GM12892 (cell line): ENCODE results near the gene CEP112.

Experiments used
- POLR2A ChIP-seq: IDR thresholded peaks from 2 replicates; pipeline ENCODE4 v1.6.1; 2011; ENCODE audit warnings: low read depth, low read length, control low read depth
- POLR2AphosphoS5 ChIP-seq: IDR thresholded peaks from 2 replicates; pipeline ENCODE4 v1.6.1; 2011; ENCODE audit warnings: low read depth, low read length, control low read depth
- TAF1 ChIP-seq: IDR thresholded peaks from 2 replicates; pipeline ENCODE4 v1.6.1; 2011; ENCODE audit warnings: low read depth, mild to moderate bottlenecking, control low read depth, low read length, borderline replicate concordance

- no peak for TF ChIP-seq TAF1
- TF ChIP-seq POLR2AphosphoS5: no peak
- no peak for TF ChIP-seq POLR2A
These were observed 557.9 kb downstream of the CEP112 start for GRCh38 chr17:65633988-65634387.
